Upper lobe of left lung (tissue), 4 donors: ENCODE results near the gene SPEF2.

Experiments
- CTCF ChIP-seq, 6 experiments: fragments of 450-650 bp in 4 of 6; fragments of 200-600 bp in 2 of 6; sonication (generic) in 2 of 6; IDR thresholded peaks; one replicate each; pipeline ENCODE4 v1.5.1; 2016 to 2019; ENCODE audit warnings: antibody characterized with exemption in 6 of 6
- POLR2A ChIP-seq, 4 donors: fragments of 450-650 bp; IDR thresholded peaks; one replicate each; pipeline ENCODE4 v1.5.1; 2016 to 2017; ENCODE audit warnings: antibody characterized with exemption in 4 of 4, mild to moderate bottlenecking in 2 of 4

GRCh38 chr5:35811108-35811741 is 193.6 kb downstream of the SPEF2 start:
- TF ChIP-seq CTCF (IDR thresholded peaks at IDR 0.05) (no peak), POLR2A (IDR thresholded peaks at IDR 0.05) (no peak)
